H4 (cell line): ENCODE measurements around the gene ARID1B. TPM values are rescaled to one million over a fixed set of nuclear protein-coding genes. Genes with fewer than 3 reads are reported as not detected.

Source experiments
- DNase-seq: peaks from one replicate; pipeline ENCODE4 v3.0.0-alpha.2; 2015; ENCODE audit warnings: low spot score
- total RNA-seq: library from RNA; depleted of rRNA; stranded (reverse); fragments of >200 nt; shearing (Covaris generic); gene quantifications from 2 replicates; pipeline ENCODE4 v1.2.3, GENCODE V29; 2014

Gene ARID1B
- total RNA-seq, 1 experiment from 2014 or later: 5.6 TPM

GRCh38 chr6:157184202-157185015 is 407.2 kb downstream of the ARID1B start:
- peak; percentile 7 for DNase-seq

- no peak for DNase-seq
Measured at GRCh38 chr6:157185171-157185570, 408.0 kb downstream of the ARID1B start.

GRCh38 chr6:157185986-157186385 is 408.8 kb downstream of the ARID1B start:
- DNase-seq: no peak

- DNase-seq: no peak
Measured at GRCh38 chr6:157186785-157187181, 409.6 kb downstream of the ARID1B start.

- DNase-seq: no peak
Measured at GRCh38 chr6:157187182-157188083, 410.3 kb downstream of the ARID1B start.

GRCh38 chr6:157188213-157188612 is 411.0 kb downstream of the ARID1B start:
- no peak for DNase-seq

GRCh38 chr6:157193443-157193996 is 416.3 kb downstream of the ARID1B start:
- DNase-seq: no peak

- no peak for DNase-seq
Measured at GRCh38 chr6:157194110-157194509, 416.9 kb downstream of the ARID1B start.

GRCh38 chr6:157194643-157195042 is 417.5 kb downstream of the ARID1B start:
- DNase-seq: no peak

- no peak for DNase-seq
Measured at GRCh38 chr6:157196391-157196790, 419.2 kb downstream of the ARID1B start.

GRCh38 chr6:157198425-157199279 is 421.5 kb downstream of the ARID1B start:
- DNase-seq: no peak

- no peak for DNase-seq
Measured at GRCh38 chr6:157200117-157200516, 422.9 kb downstream of the ARID1B start.

GRCh38 chr6:157200611-157201010 is 423.4 kb downstream of the ARID1B start:
- DNase-seq: no peak

GRCh38 chr6:157201083-157201482 is 423.9 kb downstream of the ARID1B start:
- DNase-seq: no peak

- DNase-seq: no peak
Measured at GRCh38 chr6:157203312-157203744, 426.1 kb downstream of the ARID1B start.

- no peak for DNase-seq
Measured at GRCh38 chr6:157203764-157204163, 426.6 kb downstream of the ARID1B start.

- DNase-seq: no peak
Measured at GRCh38 chr6:157205473-157206358, 428.5 kb downstream of the ARID1B start.

- no peak for DNase-seq
Measured at GRCh38 chr6:157206359-157206815, 429.2 kb downstream of the ARID1B start.

- DNase-seq: no peak
Measured at GRCh38 chr6:157207521-157208076, 430.4 kb downstream of the ARID1B start.
